GM10266 (cell line): Measurements from ENCODE around the gene EIF4G1.
A peak's percentile ranks its signal among the peaks of the same experiment; 100 is the strongest.

Experiments
- DNase-seq: peaks from one replicate; pipeline ENCODE4 v3.0.0; 2012; ENCODE audit errors: extremely low spot score
- TF ChIP-seq, protein P1 (sequence below): IDR thresholded peaks from 2 replicates; pipeline ENCODE4 v1.5.1; 2012; ENCODE audit warnings: mild to moderate bottlenecking, low read depth; ENCODE audit not compliant: control insufficient read depth, insufficient read depth; ENCODE audit errors: missing control alignments

EIF4G1 gene

DNA sequence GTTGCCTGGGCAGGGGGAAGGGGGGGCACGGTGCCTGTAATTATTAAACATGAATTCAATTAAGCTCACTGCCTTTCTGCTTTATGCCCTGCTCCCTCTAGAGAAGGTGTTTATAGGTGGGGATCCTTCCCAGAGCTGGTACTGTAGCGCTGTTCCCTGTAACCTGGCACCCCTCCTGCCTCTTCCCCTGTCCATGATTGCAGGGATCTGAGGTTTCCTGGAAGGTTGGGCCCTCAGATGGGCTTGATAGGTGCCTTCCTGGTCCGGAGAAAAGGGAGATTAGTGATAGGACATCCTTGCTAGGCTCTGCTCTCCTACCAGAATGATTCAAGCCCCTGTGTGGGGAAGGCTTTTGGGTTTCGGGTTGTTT lies 20.9 kb downstream of the EIF4G1 start:
- DNase-seq, result no peak
- TF ChIP-seq, protein P1, sequence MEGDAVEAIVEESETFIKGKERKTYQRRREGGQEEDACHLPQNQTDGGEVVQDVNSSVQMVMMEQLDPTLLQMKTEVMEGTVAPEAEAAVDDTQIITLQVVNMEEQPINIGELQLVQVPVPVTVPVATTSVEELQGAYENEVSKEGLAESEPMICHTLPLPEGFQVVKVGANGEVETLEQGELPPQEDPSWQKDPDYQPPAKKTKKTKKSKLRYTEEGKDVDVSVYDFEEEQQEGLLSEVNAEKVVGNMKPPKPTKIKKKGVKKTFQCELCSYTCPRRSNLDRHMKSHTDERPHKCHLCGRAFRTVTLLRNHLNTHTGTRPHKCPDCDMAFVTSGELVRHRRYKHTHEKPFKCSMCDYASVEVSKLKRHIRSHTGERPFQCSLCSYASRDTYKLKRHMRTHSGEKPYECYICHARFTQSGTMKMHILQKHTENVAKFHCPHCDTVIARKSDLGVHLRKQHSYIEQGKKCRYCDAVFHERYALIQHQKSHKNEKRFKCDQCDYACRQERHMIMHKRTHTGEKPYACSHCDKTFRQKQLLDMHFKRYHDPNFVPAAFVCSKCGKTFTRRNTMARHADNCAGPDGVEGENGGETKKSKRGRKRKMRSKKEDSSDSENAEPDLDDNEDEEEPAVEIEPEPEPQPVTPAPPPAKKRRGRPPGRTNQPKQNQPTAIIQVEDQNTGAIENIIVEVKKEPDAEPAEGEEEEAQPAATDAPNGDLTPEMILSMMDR, result no peak

DNA sequence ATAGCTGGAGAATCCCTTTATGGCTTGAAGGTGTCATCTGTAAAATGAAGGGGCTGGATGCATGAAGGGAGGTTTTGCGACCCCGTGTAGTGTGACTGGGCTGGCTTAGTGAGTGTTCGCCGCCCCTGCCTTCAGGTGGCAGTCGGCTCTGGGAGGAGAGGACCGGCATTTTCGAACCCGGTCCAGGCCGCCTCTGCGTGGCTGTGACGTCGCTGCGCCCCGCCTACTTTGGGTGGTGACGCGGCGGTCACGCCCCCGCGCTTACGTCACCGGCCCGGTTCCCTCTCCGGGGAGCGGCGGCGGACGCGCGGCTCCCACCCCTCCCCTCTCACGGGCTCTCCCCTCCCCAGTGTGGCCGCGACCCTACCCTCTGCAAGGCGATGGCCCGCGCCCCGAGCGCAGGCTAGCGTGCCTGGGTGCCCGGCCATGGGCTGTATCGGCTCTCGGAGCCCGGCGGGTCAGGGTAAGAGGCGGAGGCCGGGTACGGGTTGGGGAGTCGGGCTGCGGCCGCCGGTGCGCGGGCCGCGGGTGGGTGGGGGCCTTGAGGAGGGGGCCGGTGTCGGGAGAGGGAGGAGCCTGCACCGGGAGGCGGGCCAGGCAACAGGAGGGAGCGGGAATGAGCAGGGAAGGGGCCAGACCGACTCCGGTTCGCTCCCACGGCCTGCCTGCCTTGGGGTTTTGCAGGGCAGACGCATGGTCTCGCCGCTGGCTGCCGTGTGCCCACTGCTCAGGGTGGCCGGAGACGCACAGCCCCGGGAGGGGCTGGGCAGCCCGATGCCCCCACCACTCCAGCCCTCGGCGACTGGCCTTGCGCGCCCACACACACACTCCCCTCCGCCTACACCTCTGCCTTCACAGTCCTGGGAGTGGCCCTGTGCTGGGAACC lies 21.5 kb downstream of the EIF4G1 start:
- peak; percentile 96 for DNase-seq
- TF ChIP-seq, protein P1, result no peak

DNA sequence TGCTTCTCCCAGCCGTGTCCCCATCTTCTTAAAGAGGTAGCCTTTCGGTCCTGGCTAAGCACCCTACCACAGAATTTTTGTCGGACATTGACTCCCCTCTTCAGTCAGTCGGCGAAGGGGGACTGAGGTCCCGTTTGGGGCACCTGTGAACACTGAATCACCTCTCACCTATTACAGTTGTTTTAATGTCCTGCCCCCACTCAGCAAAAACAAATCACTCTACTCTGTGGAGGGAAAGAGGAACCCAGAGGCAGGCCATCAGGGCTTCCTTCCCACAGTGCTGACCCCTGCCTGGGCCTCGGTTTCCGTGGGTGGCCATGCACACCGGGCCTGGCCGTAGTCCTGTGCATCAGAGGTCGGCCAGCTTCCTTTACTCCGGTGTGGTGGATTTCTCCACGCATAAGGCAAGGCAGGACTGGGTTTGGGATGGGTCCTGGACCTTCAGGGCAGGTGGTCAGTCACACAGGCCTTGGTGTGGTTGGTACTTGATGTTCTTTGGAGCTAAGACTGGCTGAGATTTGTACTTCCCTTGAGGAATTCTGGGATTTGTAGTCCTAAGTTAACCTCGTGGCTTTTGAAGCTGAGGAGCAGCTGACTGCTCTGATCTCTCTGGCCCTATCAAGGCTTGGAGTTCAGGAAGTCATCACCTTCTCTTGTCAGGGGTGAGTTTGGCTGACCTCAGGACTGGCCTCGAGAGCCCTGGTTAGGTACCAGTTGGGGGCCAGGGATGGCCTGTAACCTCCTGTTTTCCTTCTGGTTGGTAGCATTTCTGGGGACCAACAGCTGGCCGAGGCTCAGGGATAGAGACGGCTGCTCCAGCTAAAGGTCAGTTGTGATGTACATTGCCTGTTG lies 22.4 kb downstream of the EIF4G1 start:
- DNase-seq, result peak; percentile 86
- TF ChIP-seq, protein P1, result no peak

DNA sequence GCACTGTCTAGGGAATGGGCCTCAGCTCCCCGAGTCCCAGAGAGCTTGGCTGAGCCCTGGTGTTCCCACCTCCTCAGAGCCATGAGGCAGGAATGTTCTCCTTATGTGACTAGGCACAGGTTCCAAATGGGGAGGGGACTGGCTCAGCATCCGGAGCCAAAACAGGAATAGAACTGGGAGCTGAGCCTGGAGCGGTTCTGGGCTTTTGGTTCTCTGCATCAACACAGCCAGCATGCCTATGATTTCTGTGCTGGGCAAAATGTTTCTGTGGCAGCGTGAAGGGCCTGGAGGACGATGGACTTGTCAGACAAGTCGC lies 23.0 kb downstream of the EIF4G1 start, which contains the start of gene FAM131A:
FAM131A (plus strand) TSS at position 202 of the 316 bp plus-strand sequence; CDS start at position 233, 31 bp downstream.
- no peak for DNase-seq
- TF ChIP-seq, protein P1, result no peak

DNA sequence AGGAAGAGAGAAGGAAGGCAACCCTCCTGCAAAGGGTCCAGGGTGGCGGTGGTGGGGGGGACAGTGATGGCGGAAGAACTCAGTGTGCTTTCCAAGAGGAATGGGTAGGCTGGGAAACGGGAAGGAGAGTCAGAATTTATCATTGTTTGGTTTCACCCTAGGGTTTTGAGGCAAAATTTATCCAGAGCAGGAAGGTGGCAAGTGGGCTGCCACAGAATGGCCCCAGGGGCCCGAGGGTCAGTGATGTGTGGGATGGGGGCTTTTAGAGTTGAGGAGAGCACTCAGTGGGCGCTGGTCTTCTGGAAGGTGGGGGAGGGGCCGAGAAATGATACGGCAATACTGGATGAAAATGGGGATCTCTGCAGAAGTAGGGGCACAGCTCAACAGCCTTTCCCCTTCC lies 23.6 kb downstream of the EIF4G1 start:
- TF ChIP-seq, protein P1, result no peak
- no peak for DNase-seq

DNA sequence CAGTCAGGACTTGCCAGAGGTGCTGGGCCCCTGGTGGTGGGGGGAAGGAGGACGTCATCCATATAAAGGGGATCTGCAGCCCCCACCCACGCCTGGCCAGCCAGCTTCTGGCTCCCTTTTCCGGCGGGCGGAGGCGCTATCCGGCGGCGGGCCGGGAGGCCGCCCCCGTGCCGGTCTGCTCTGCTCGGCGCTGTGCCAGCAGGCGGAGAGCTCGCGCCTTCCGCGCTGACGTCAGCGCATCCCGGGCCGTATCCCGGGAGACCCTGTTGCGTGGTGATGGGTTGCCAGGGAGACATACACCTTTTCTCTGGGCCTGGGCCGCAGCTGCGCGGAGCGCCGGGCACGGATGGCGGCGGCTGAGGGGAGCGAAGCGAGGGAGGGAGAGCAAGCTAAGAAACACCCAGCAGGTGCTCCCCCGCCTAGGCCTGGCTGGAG lies 24.1 kb downstream of the EIF4G1 start:
- DNase-seq, result peak; percentile 61
- TF ChIP-seq, protein P1, result no peak
